HCT116 (cell line): ENCODE data around the gene FCER1G. TPM values are rescaled to one million over a fixed set of nuclear protein-coding genes. Genes with fewer than 3 reads are reported as not detected.
A peak's percentile ranks its signal among the peaks of the same experiment; 100 is the strongest.

Source experiments
- ATAC-seq: fragments of 200-7000 bp; cut with Tn5 transposase; 2 replicates; pipeline ENCODE4 v1.9.1; 2020; ENCODE audit warnings: mild to moderate bottlenecking, moderate library complexity
- BruUV-seq: library from RNA; stranded (reverse); fragments of 400-500 nt; replicated peaks from 2 replicates; lab custom pipeline; 2021; lab: Mats Ljungman, UMichigan
- CTCF ChIA-PET: fragments of 300-600 bp; sonication (Branson Sonifier 250); formaldehyde crosslinking; loops from one replicate; lab custom pipeline; 2021; ENCODE audit warnings: antibody characterized with exemption; lab: Charles Lee
- POLR2A ChIA-PET: fragments of 300-600, 350-600 bp; sonication (Branson Sonifier 250); formaldehyde crosslinking; loops from one replicate; lab custom pipeline; 2021; ENCODE audit warnings: antibody characterized with exemption; lab: Charles Lee
- RAD21 ChIA-PET, 2 experiments: fragments of 300-600 bp; sonication (Branson Sonifier 250); formaldehyde crosslinking; loops; one replicate each; lab custom pipeline; 2023; ENCODE audit warnings: low total read pairs in 2 of 2; ENCODE audit not compliant: uncharacterized antibody in 2 of 2, unreplicated experiment in 2 of 2, low non-redundant PET in 1 of 2; lab: Charles Lee
- DNase-seq: peaks from one replicate; pipeline ENCODE4 v3.0.0-alpha.2; 2010; ENCODE audit warnings: low read depth, low spot score
- H2AFZ ChIP-seq: fragments of 200-600 bp; shearing (Covaris generic), sonication (generic); 2 replicates; pipeline ENCODE4 v1.6.1; 2017; ENCODE audit warnings: low read depth, mixed run types, mixed read lengths, antibody characterized with exemption, low read length; ENCODE audit not compliant: poor library complexity, severe bottlenecking
- H3K27ac ChIP-seq: 2 replicates; pipeline ENCODE4 v1.5.1; 2012; ENCODE audit warnings: low read depth, low read length
- H3K27me3 ChIP-seq: fragments of 200-600 bp; sonication (generic); 2 replicates; pipeline ENCODE4 v1.6.1; 2016; ENCODE audit warnings: mixed run types, low read length, mixed read lengths; ENCODE audit not compliant: insufficient read depth
- H3K36me3 ChIP-seq, 2 experiments: fragments of 200-500 bp in 1 of 2; fragments of 200-600 bp in 1 of 2; sonication (Bioruptor generic) in 1 of 2; sonication (generic) in 1 of 2; 2 replicates each; pipeline versions ENCODE4 v1.5.1 to v1.6.1; 2014 to 2016; ENCODE audit warnings: low read length in 2 of 2, inconsistent platforms in 1 of 2, mixed read lengths in 1 of 2, mixed run types in 1 of 2; ENCODE audit not compliant: insufficient read depth in 2 of 2, control insufficient read depth in 1 of 2
- H3K4me1 ChIP-seq, 2 experiments: fragments of 200-600 bp in 1 of 2; sonication (generic) in 1 of 2; 2 replicates each; pipeline versions ENCODE4 v1.5.1 to v1.6.1; 2012 to 2017; ENCODE audit warnings: low read length in 2 of 2, inconsistent platforms in 1 of 2, mild to moderate bottlenecking in 1 of 2, mixed read lengths in 1 of 2, mixed run types in 1 of 2, moderate library complexity in 1 of 2; ENCODE audit not compliant: insufficient read depth in 2 of 2, control insufficient read depth in 1 of 2
- H3K4me2 ChIP-seq: fragments of 200-600 bp; sonication (generic); 2 replicates; pipeline ENCODE4 v1.6.1; 2017; ENCODE audit warnings: mixed run types, low read length, mixed read lengths
- H3K4me3 ChIP-seq, 2 experiments: fragments of 200-600 bp in 1 of 2; sonication (generic) in 1 of 2; replicated peaks in 1 of 2; 2 replicates each; pipeline ENCODE4 v1.5.1; 2011 to 2016; ENCODE audit warnings: low read length in 2 of 2, control low read depth in 1 of 2, low read depth in 1 of 2, mild to moderate bottlenecking in 1 of 2, mixed read lengths in 1 of 2, mixed run types in 1 of 2
- H3K79me2 ChIP-seq: fragments of 200-600 bp; sonication (generic); 2 replicates; pipeline ENCODE4 v1.6.1; 2017; ENCODE audit warnings: mild to moderate bottlenecking, mixed run types, low read length, moderate library complexity, mixed read lengths; ENCODE audit not compliant: insufficient read depth
- H3K9ac ChIP-seq: fragments of 200-600 bp; sonication (generic); 2 replicates; pipeline ENCODE4 v1.6.1; 2016; ENCODE audit warnings: low read length, mixed read lengths
- H3K9me2 ChIP-seq: fragments of 200-600 bp; sonication (generic), shearing (Covaris generic); 2 replicates; pipeline ENCODE4 v1.6.1; 2017; ENCODE audit warnings: mixed run types, mild to moderate bottlenecking, moderate library complexity; ENCODE audit not compliant: insufficient read depth
- H3K9me3 ChIP-seq, 2 experiments: fragments of 200-500 bp in 1 of 2; fragments of 200-600 bp in 1 of 2; sonication (Bioruptor generic) in 1 of 2; sonication (generic) in 1 of 2; 2 replicates each; pipeline ENCODE4 v1.6.1; 2014 to 2017; ENCODE audit warnings: low read length in 2 of 2, mixed read lengths in 2 of 2, inconsistent platforms in 1 of 2, low read depth in 1 of 2, mild to moderate bottlenecking in 1 of 2, mixed run types in 1 of 2, moderate library complexity in 1 of 2; ENCODE audit not compliant: control insufficient read depth in 1 of 2, insufficient read depth in 1 of 2
- H4K20me1 ChIP-seq: fragments of 200-600 bp; sonication (generic), shearing (Covaris generic); 2 replicates; pipeline ENCODE4 v1.6.1; 2017; ENCODE audit warnings: mixed run types, mild to moderate bottlenecking, moderate library complexity; ENCODE audit not compliant: insufficient read depth
- EGR1 ChIP-seq: IDR thresholded peaks from 2 replicates; pipeline ENCODE4 v1.6.1; 2012; ENCODE audit warnings: low read depth
- EZH2 ChIP-seq: fragments of 200-600 bp; sonication (generic); IDR thresholded peaks from 2 replicates; pipeline ENCODE4 v1.6.1; 2017; ENCODE audit warnings: antibody characterized with exemption, mixed run types
- FOSL1 ChIP-seq: IDR thresholded peaks from 2 replicates; pipeline ENCODE4 v1.6.1; 2012; ENCODE audit warnings: low read depth
- RAD21 ChIP-seq: IDR thresholded peaks from 2 replicates; pipeline ENCODE4 v1.6.1; 2012; ENCODE audit warnings: low read depth, mild to moderate bottlenecking
- TCF7L2 ChIP-seq: IDR thresholded peaks from 2 replicates; pipeline ENCODE4 v1.7.0; 2011; ENCODE audit warnings: borderline replicate concordance, inconsistent platforms; ENCODE audit not compliant: insufficient read depth, insufficient read length; ENCODE audit errors: extremely low read depth
- YY1 ChIP-seq: IDR thresholded peaks from 2 replicates; pipeline ENCODE4 v1.6.1; 2011; ENCODE audit warnings: low read length, low read depth, moderate library complexity, mild to moderate bottlenecking; ENCODE audit not compliant: insufficient replicate concordance; ENCODE audit errors: extremely low read depth
- intact Hi-C: fragments of 100-400 bp; cut with micrococcal nuclease; formaldehyde crosslinking; loops from 2 replicates; pipeline ENCODE4 v1.10.0; 2022
- total RNA-seq: library from RNA; stranded (reverse); gene quantifications from one replicate; pipeline ENCODE4 v1.2.1, GENCODE V29; 2021; ENCODE audit not compliant: unreplicated experiment
- TF ChIP-seq, protein P1 (sequence below), 3 experiments: fragments of 200-600 bp in 1 of 3; sonication (generic) in 1 of 3; IDR thresholded peaks in 2 of 3; conservative IDR thresholded peaks in 1 of 3; 2 replicates each; pipeline ENCODE4 v1.5.1; 2012 to 2017; ENCODE audit warnings: low read depth in 2 of 3, low read length in 2 of 3, antibody characterized with exemption in 1 of 3, borderline replicate concordance in 1 of 3, control low read depth in 1 of 3, mild to moderate bottlenecking in 1 of 3, mixed read lengths in 1 of 3, mixed run types in 1 of 3, moderate library complexity in 1 of 3; ENCODE audit not compliant: insufficient read depth in 1 of 3
- TF ChIP-seq, protein P2 (sequence below): IDR thresholded peaks from 2 replicates; pipeline ENCODE4 v1.6.1; 2012

The FCER1G gene
- total RNA-seq, 1 experiment from 2014 or later = 0.86 TPM

DNA sequence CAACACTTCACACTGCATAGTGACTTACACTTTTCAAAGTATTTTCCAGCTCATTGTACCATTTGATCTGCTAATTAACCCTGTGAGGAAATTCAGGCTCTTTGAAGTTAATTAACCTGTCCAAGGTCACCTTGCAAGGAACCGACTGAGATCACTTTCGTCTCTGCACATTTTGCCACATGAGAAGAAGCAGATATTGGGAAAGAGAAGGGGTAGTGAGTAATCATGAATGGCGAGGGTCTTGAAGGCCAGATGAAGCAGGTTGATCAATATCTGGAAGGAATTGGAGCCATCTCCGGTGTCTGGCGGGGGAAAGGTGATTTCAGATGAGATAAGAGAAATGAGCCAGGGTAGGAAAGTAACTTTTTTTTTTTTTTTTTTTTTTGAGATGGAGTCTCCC lies 4.9 kb downstream of the FCER1G start:
- peak; percentile 46 for TF ChIP-seq TCF7L2
- TF ChIP-seq EZH2 = no peak
- TF ChIP-seq YY1 = no peak
- TF ChIP-seq, protein P1, sequence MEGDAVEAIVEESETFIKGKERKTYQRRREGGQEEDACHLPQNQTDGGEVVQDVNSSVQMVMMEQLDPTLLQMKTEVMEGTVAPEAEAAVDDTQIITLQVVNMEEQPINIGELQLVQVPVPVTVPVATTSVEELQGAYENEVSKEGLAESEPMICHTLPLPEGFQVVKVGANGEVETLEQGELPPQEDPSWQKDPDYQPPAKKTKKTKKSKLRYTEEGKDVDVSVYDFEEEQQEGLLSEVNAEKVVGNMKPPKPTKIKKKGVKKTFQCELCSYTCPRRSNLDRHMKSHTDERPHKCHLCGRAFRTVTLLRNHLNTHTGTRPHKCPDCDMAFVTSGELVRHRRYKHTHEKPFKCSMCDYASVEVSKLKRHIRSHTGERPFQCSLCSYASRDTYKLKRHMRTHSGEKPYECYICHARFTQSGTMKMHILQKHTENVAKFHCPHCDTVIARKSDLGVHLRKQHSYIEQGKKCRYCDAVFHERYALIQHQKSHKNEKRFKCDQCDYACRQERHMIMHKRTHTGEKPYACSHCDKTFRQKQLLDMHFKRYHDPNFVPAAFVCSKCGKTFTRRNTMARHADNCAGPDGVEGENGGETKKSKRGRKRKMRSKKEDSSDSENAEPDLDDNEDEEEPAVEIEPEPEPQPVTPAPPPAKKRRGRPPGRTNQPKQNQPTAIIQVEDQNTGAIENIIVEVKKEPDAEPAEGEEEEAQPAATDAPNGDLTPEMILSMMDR (IDR thresholded peaks at IDR 0.05 in 2 of 3, conservative IDR thresholded peaks at IDR 0.05 in 1 of 3; ENCODE audit: borderline replicate concordance in 1 of 3, insufficient read depth in 1 of 3, low read depth in 2 of 3, low read length in 2 of 3) = no peak
- TF ChIP-seq FOSL1 = no peak
- TF ChIP-seq RAD21 = no peak
- no peak for TF ChIP-seq EGR1
- TF ChIP-seq, protein P2, sequence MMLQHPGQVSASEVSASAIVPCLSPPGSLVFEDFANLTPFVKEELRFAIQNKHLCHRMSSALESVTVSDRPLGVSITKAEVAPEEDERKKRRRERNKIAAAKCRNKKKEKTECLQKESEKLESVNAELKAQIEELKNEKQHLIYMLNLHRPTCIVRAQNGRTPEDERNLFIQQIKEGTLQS = no peak
- H3K9me2 ChIP-seq = 0 out of 2 replicates have a peak, but pooled peaks cover 3% of the 10 kb centered on the region
- no peaks in the 10 kb centered on the region for H3K27me3 ChIP-seq
- DNase-seq (no peak), ATAC-seq (no peak)
- intact Hi-C loops = no loop called here
- no peak overlapping the region for H3K9ac ChIP-seq
- CTCF ChIA-PET = no interaction called here
- RAD21 ChIA-PET = no interaction called here
- no peaks in the 10 kb centered on the region for H3K9me3 ChIP-seq
- BruUV-seq = no TSS peak
- H3K4me1 ChIP-seq = peaks cover under 1 to 1% of the 10 kb centered on the region in 2 experiments; a peak in 3 of 4 replicates
- H3K79me2 ChIP-seq = no peaks in the 10 kb centered on the region
- H3K4me3 ChIP-seq = no peak overlapping the region
- H2AFZ ChIP-seq = no peak overlapping the region
- H3K4me2 ChIP-seq = no peak overlapping the region
- H4K20me1 ChIP-seq = no peaks in the 10 kb centered on the region
- no peak overlapping the region for H3K27ac ChIP-seq
- POLR2A ChIA-PET = no interaction called here
- peaks cover 0 to 2% of the 10 kb centered on the region in 2 experiments; a peak in 1 of 4 replicates for H3K36me3 ChIP-seq
